SK-N-SH treated with all-trans-retinoic acid at 6 μM for 48 hours (cell line): ENCODE measurements around the gene ALK.

Experiments used
- ATAC-seq: fragments of 200-7000 bp; cut with Tn5 transposase; 3 replicates; pipeline ENCODE4 v1.9.1; 2020; ENCODE audit warnings: mild to moderate bottlenecking, moderate library complexity
- ARNTL ChIP-seq: fragments of 450-650 bp; formaldehyde crosslinking; IDR thresholded peaks from 2 replicates; pipeline ENCODE4 v1.5.0; 2020; ENCODE audit warnings: low read depth, mild to moderate bottlenecking, moderate library complexity, borderline replicate concordance
- CREB5 ChIP-seq: fragments of 250-450 bp; sonication (Bioruptor Pico); IDR thresholded peaks from 2 replicates; pipeline ENCODE4 v1.5.1; 2020; ENCODE audit warnings: low read depth, mild to moderate bottlenecking, moderate library complexity
- CSDC2 ChIP-seq: fragments of 250-450 bp; sonication (Bioruptor Pico); IDR thresholded peaks from 2 replicates; pipeline ENCODE4 v1.5.0; 2020; ENCODE audit warnings: mild to moderate bottlenecking, moderate library complexity
- ESRRG ChIP-seq: fragments of 250-450 bp; sonication (Bioruptor Pico); IDR thresholded peaks from 2 replicates; pipeline ENCODE4 v1.6.1; 2021; ENCODE audit warnings: mild to moderate bottlenecking
- GLIS3 ChIP-seq: fragments of 250-450 bp; sonication (Bioruptor Pico); IDR thresholded peaks from 2 replicates; pipeline ENCODE4 v1.5.0; 2020; ENCODE audit warnings: mild to moderate bottlenecking, moderate library complexity
- ISL1 ChIP-seq: fragments of 250-450 bp; sonication (Bioruptor Pico); IDR thresholded peaks from 2 replicates; pipeline ENCODE4 v2.1.2; 2022; ENCODE audit warnings: mild to moderate bottlenecking, moderate library complexity
- OSR1 ChIP-seq: fragments of 250-450 bp; sonication (Bioruptor Pico); IDR thresholded peaks from 2 replicates; pipeline ENCODE4 v1.8.0; 2022; ENCODE audit warnings: moderate library complexity, mild to moderate bottlenecking, inconsistent platforms
- PPARA ChIP-seq: fragments of 250-450 bp; sonication (Bioruptor Pico); IDR thresholded peaks from 2 replicates; pipeline ENCODE4 v1.5.0; 2020; ENCODE audit warnings: mild to moderate bottlenecking, borderline replicate concordance
- RARB ChIP-seq: fragments of 250-450 bp; sonication (Bioruptor Pico); IDR thresholded peaks from 2 replicates; pipeline ENCODE4 v1.8.0; 2021; ENCODE audit warnings: mild to moderate bottlenecking, moderate library complexity
- SNAI2 ChIP-seq: fragments of 250-450 bp; sonication (Bioruptor Pico); IDR thresholded peaks from 2 replicates; pipeline ENCODE4 v1.5.0; 2020; ENCODE audit warnings: mild to moderate bottlenecking, moderate library complexity
- TCF4 ChIP-seq: fragments of 250-450 bp; sonication (Bioruptor Pico); IDR thresholded peaks from 2 replicates; pipeline ENCODE4 v1.8.0; 2021; ENCODE audit warnings: mild to moderate bottlenecking, moderate library complexity, borderline replicate concordance
- TOX ChIP-seq: fragments of 250-450 bp; sonication (Bioruptor Pico); IDR thresholded peaks from 2 replicates; pipeline ENCODE4 v1.8.0; 2021; ENCODE audit warnings: mild to moderate bottlenecking, moderate library complexity, borderline replicate concordance
- ZC3H10 ChIP-seq: fragments of 250-450 bp; sonication (Bioruptor Pico); IDR thresholded peaks from 2 replicates; pipeline ENCODE4 v1.5.1; 2021; ENCODE audit warnings: mild to moderate bottlenecking, moderate library complexity
- ZFP3 ChIP-seq: fragments of 250-450 bp; sonication (Bioruptor Pico); IDR thresholded peaks from 2 replicates; pipeline ENCODE4 v1.5.0; 2020; ENCODE audit warnings: mild to moderate bottlenecking, moderate library complexity
- ZFP30 ChIP-seq: fragments of 450-650 bp; formaldehyde crosslinking; IDR thresholded peaks from 2 replicates; pipeline ENCODE4 v1.5.0; 2022; ENCODE audit warnings: mild to moderate bottlenecking, moderate library complexity
- ZNF565 ChIP-seq: fragments of 450-650 bp; formaldehyde crosslinking; conservative IDR thresholded peaks from 2 replicates; pipeline ENCODE4 v1.5.0; 2020; ENCODE audit warnings: low read depth, mild to moderate bottlenecking, moderate library complexity
- ZNF8 ChIP-seq: fragments of 450-650 bp; formaldehyde crosslinking; IDR thresholded peaks from 2 replicates; pipeline ENCODE4 v1.5.0; 2020; ENCODE audit warnings: mild to moderate bottlenecking, moderate library complexity
- TF ChIP-seq, protein P1 (sequence below): fragments of 250-450 bp; sonication (Bioruptor Pico); IDR thresholded peaks from 2 replicates; pipeline ENCODE4 v1.5.0; 2020; ENCODE audit warnings: mild to moderate bottlenecking, moderate library complexity
- TF ChIP-seq, protein P2 (sequence below): fragments of 250-450 bp; sonication (Bioruptor Pico); IDR thresholded peaks from 2 replicates; pipeline ENCODE4 v1.5.1; 2021; ENCODE audit warnings: mild to moderate bottlenecking, moderate library complexity
- TF ChIP-seq, protein P3 (sequence below): fragments of 250-450 bp; sonication (Bioruptor Pico); IDR thresholded peaks from 2 replicates; pipeline ENCODE4 v1.8.0; 2020; ENCODE audit warnings: mild to moderate bottlenecking, moderate library complexity, borderline replicate concordance

The ALK gene

GRCh38 chr2:29657674-29658073 is 263.7 kb downstream of the ALK start:
- TF ChIP-seq SNAI2 (CRISPR knock-in tag) (no peak), ZC3H10 (no peak), CREB5 (no peak), ISL1 (no peak), RARB (CRISPR knock-in tag) (no peak), ARNTL (CRISPR knock-in tag) (no peak), ZFP30 (CRISPR knock-in tag) (no peak)
- TF ChIP-seq, protein P1, sequence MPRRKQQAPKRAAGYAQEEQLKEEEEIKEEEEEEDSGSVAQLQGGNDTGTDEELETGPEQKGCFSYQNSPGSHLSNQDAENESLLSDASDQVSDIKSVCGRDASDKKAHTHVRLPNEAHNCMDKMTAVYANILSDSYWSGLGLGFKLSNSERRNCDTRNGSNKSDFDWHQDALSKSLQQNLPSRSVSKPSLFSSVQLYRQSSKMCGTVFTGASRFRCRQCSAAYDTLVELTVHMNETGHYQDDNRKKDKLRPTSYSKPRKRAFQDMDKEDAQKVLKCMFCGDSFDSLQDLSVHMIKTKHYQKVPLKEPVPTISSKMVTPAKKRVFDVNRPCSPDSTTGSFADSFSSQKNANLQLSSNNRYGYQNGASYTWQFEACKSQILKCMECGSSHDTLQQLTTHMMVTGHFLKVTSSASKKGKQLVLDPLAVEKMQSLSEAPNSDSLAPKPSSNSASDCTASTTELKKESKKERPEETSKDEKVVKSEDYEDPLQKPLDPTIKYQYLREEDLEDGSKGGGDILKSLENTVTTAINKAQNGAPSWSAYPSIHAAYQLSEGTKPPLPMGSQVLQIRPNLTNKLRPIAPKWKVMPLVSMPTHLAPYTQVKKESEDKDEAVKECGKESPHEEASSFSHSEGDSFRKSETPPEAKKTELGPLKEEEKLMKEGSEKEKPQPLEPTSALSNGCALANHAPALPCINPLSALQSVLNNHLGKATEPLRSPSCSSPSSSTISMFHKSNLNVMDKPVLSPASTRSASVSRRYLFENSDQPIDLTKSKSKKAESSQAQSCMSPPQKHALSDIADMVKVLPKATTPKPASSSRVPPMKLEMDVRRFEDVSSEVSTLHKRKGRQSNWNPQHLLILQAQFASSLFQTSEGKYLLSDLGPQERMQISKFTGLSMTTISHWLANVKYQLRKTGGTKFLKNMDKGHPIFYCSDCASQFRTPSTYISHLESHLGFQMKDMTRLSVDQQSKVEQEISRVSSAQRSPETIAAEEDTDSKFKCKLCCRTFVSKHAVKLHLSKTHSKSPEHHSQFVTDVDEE (CRISPR knock-in tag) = no peak
- TF ChIP-seq, protein P2, sequence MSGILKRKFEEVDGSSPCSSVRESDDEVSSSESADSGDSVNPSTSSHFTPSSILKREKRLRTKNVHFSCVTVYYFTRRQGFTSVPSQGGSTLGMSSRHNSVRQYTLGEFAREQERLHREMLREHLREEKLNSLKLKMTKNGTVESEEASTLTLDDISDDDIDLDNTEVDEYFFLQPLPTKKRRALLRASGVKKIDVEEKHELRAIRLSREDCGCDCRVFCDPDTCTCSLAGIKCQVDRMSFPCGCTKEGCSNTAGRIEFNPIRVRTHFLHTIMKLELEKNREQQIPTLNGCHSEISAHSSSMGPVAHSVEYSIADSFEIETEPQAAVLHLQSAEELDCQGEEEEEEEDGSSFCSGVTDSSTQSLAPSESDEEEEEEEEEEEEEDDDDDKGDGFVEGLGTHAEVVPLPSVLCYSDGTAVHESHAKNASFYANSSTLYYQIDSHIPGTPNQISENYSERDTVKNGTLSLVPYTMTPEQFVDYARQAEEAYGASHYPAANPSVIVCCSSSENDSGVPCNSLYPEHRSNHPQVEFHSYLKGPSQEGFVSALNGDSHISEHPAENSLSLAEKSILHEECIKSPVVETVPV (CRISPR knock-in tag) = no peak
- no peak for ATAC-seq

DNA sequence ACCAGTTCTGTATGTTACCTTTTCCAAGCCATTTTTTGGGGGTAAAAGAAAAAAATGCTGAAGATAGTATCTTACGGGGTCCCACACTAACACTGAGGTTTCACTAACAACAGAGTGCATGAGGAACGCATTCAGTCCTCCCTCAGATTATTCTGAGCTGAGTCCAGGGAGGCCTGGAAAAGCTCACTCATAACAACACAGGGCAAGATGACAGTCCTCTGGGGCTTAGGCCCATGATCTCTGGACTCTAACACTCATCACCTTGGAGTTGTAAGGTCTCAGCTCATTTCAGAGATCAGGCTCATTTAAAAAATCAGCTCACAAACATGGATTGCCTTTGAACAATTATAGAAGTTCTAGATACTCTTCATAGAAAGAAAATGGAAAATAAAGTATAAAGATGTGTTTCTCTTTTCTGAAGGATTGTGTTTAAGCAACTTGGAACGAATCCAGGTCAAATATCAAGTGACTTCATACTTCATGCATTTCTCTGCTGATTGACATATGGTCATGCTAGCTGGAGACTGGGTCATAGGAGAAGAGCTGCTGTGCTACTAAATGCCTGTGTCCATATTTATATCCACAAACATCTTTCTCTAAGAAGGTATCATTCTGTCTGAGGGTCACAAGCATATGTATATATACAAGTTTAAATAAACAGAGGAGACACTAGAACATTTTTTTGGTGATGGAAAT is 265.8 kb downstream of the ALK start:
- TF ChIP-seq, protein P3, sequence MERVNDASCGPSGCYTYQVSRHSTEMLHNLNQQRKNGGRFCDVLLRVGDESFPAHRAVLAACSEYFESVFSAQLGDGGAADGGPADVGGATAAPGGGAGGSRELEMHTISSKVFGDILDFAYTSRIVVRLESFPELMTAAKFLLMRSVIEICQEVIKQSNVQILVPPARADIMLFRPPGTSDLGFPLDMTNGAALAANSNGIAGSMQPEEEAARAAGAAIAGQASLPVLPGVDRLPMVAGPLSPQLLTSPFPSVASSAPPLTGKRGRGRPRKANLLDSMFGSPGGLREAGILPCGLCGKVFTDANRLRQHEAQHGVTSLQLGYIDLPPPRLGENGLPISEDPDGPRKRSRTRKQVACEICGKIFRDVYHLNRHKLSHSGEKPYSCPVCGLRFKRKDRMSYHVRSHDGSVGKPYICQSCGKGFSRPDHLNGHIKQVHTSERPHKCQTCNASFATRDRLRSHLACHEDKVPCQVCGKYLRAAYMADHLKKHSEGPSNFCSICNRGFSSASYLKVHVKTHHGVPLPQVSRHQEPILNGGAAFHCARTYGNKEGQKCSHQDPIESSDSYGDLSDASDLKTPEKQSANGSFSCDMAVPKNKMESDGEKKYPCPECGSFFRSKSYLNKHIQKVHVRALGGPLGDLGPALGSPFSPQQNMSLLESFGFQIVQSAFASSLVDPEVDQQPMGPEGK (CRISPR knock-in tag) = no peak
- TF ChIP-seq CREB5 (no peak), ISL1 (peak; percentile 70), TCF4 (CRISPR knock-in tag) (peak; percentile 35; the same call in 1 of the 2 replicates)
- ATAC-seq = no peak

GRCh38 chr2:29650631-29651097 is 270.7 kb downstream of the ALK start:
- ATAC-seq = peak; percentile 87
- peak; percentile 100 for TF ChIP-seq TCF4 (CRISPR knock-in tag)
- no peak for TF ChIP-seq TOX (CRISPR knock-in tag)
- peak; percentile 37; the same call in 1 of the 2 replicates for TF ChIP-seq ZFP30 (CRISPR knock-in tag)
- no peak for TF ChIP-seq OSR1 (CRISPR knock-in tag)
- TF ChIP-seq, protein P3 (CRISPR knock-in tag) = peak; percentile 97
- peak; percentile 81 for TF ChIP-seq ZNF8 (CRISPR knock-in tag)
- TF ChIP-seq ARNTL (CRISPR knock-in tag) = 0 out of 2 replicates have a peak, but pooled peaks have one; percentile 60
- TF ChIP-seq, protein P2 (CRISPR knock-in tag) = peak; percentile 96
- TF ChIP-seq ZC3H10 = no peak
- TF ChIP-seq ESRRG (CRISPR knock-in tag) = peak; percentile 84; the same call in 1 of the 2 replicates
- peak; percentile 94 for TF ChIP-seq ISL1
- TF ChIP-seq, protein P1 (CRISPR knock-in tag) = peak; percentile 100
- TF ChIP-seq RARB (CRISPR knock-in tag) = no peak
- TF ChIP-seq CSDC2 (CRISPR knock-in tag) = peak; percentile 82; the same call in 1 of the 2 replicates
- peak; percentile 95 for TF ChIP-seq SNAI2 (CRISPR knock-in tag)
- peak; percentile 84; the same call in 1 of the 2 replicates for TF ChIP-seq ZFP3 (CRISPR knock-in tag)
- TF ChIP-seq ZNF565 = peak; percentile 35; the same call in 1 of the 2 replicates
- TF ChIP-seq PPARA = peak; percentile 62; the same call in 1 of the 2 replicates
- peak; percentile 81 for TF ChIP-seq GLIS3 (CRISPR knock-in tag)
